ENCODE results near the gene ZNF318.

GRCh38 chr6:43413002-43413401 lies 43.6 kb upstream of the ZNF318 start:
- TF ChIP-seq EZH2 (IDR thresholded peaks at IDR 0.05) (no peak), CTCF (IDR thresholded peaks at IDR 0.05) (no peak), EZH2phosphoT487 (IDR thresholded peaks at IDR 0.05) (no peak)

Data from neural progenitor cell (in vitro differentiated cells).